HG02973 (cell line): ENCODE measurements around the gene C11orf52.
"Not testable (repeated sequence)": the region's sequence is repeated elsewhere in the genome, so short reads cannot be mapped to it uniquely, and the experiment has no call there.

ENCODE experiments used
- ATAC-seq: cut with Tn5 transposase; IDR thresholded peaks from one replicate; pipeline ENCODE4 v1.9.1; 2021; ENCODE audit warnings: moderate library complexity; ENCODE audit not compliant: unreplicated experiment

The C11orf52 gene

GRCh38 chr11:111912535-111912934, 6.2 kb upstream of the C11orf52 start, which contains the start of gene HSPB2:
TSS of gene HSPB2 (plus strand) at chr11:111912734. CDS start at chr11:111912830, 96 bp downstream.
- ATAC-seq = no peak

GRCh38 chr11:111913031-111913861, 5.5 kb upstream of the C11orf52 start:
- no peak for ATAC-seq

- ATAC-seq = no peak
Measured at GRCh38 chr11:111913997-111914396, 4.7 kb upstream of the C11orf52 start.

- ATAC-seq = no peak
Measured at GRCh38 chr11:111916768-111917167, 1.9 kb upstream of the C11orf52 start.

- ATAC-seq = no peak
Measured at GRCh38 chr11:111917312-111917711, 1.4 kb upstream of the C11orf52 start.

- no peak for ATAC-seq
Measured at GRCh38 chr11:111917788-111918187, 925 bp upstream of the C11orf52 start.

- ATAC-seq = no peak
Measured at GRCh38 chr11:111920908-111921307, 2.2 kb downstream of the C11orf52 start.

- no peak for ATAC-seq
Measured at GRCh38 chr11:111921541-111922230, 3.0 kb downstream of the C11orf52 start.

GRCh38 chr11:111922803-111923202, 4.1 kb downstream of the C11orf52 start:
- no peak for ATAC-seq

- ATAC-seq = no peak
Measured at GRCh38 chr11:111923351-111923788, 4.7 kb downstream of the C11orf52 start.

- ATAC-seq = no peak
Measured at GRCh38 chr11:111923951-111924350, 5.2 kb downstream of the C11orf52 start.

GRCh38 chr11:111925953-111926352, 7.2 kb downstream of the C11orf52 start:
- no peak for ATAC-seq

- peak; percentile 87 for ATAC-seq
Measured at GRCh38 chr11:111926505-111927391, 8.0 kb downstream of the C11orf52 start.

GRCh38 chr11:111930472-111930871, 11.8 kb downstream of the C11orf52 start:
- ATAC-seq = no peak

- no peak for ATAC-seq
Measured at GRCh38 chr11:111932611-111932950, 13.9 kb downstream of the C11orf52 start.

- ATAC-seq = not testable (repeated sequence)
Measured at GRCh38 chr11:111933176-111933575, 14.5 kb downstream of the C11orf52 start.

GRCh38 chr11:111933872-111934271, 15.2 kb downstream of the C11orf52 start:
- no peak for ATAC-seq

- ATAC-seq = no peak
Measured at GRCh38 chr11:111934306-111934705, 15.6 kb downstream of the C11orf52 start.

GRCh38 chr11:111935317-111936039, 16.8 kb downstream of the C11orf52 start:
- ATAC-seq = no peak

- no peak for ATAC-seq
Measured at GRCh38 chr11:111936040-111936540, 17.4 kb downstream of the C11orf52 start.
